A549 (cell line): ENCODE results near the gene AGAP3. TPM values are rescaled to one million over a fixed set of nuclear protein-coding genes. Genes with fewer than 3 reads are reported as not detected.

ENCODE experiments used
- ATAC-seq, 2 experiments: fragments of 200-7000 bp in 1 of 2; fragments of >200 bp in 1 of 2; cut with Nextera tagmentation in 1 of 2; cut with Tn5 transposase in 1 of 2; 3 replicates each; pipeline versions ENCODE4 v1.8.0 to v1.9.1; 2018 to 2020; ENCODE audit warnings: mild to moderate bottlenecking in 1 of 2, moderate library complexity in 1 of 2
- CTCF ChIA-PET: fragments of 300-600 bp; sonication (Branson Sonifier 250); formaldehyde crosslinking; extraction: SDS; loops from one replicate; lab custom pipeline; 2021; ENCODE audit warnings: antibody characterized with exemption, inconsistent platforms; lab: Yijun Ruan, JAX
- POLR2A ChIA-PET: fragments of 350-600 bp; formaldehyde crosslinking; extraction: SDS; loops from one replicate; lab custom pipeline; 2021; ENCODE audit warnings: antibody characterized with exemption, inconsistent platforms; lab: Yijun Ruan, JAX
- DNase-seq, 2 experiments: peaks; one replicate each; pipeline versions ENCODE4 v3.0.0 to v3.0.0-alpha.2; 2011 to 2016; ENCODE audit warnings: low read depth in 1 of 2, low spot score in 1 of 2
- FAIRE-seq: peaks from 2 replicates; lab custom pipeline; 2011; peaks lifted over from hg19 to GRCh38; lab: Jason Lieb, UNC
- H3K27ac ChIP-seq, 2 experiments: fragments of >200 bp; sonication (Bioruptor Twin); formaldehyde crosslinking; 3 replicates each; pipeline ENCODE4 v1.5.1; 2016 to 2017
- H3K4me1 ChIP-seq: fragments of >200 bp; sonication (Bioruptor Twin); formaldehyde crosslinking; 3 replicates; pipeline ENCODE4 v1.6.1; 2016
- H3K4me2 ChIP-seq: fragments of >200 bp; sonication (Bioruptor Twin); formaldehyde crosslinking; 3 replicates; pipeline ENCODE4 v1.6.1; 2016
- H3K4me3 ChIP-seq: fragments of >200 bp; sonication (Bioruptor Twin); formaldehyde crosslinking; 3 replicates; pipeline ENCODE4 v1.5.1; 2016
- H3K9me3 ChIP-seq: fragments of >200 bp; sonication (Bioruptor Twin); formaldehyde crosslinking; 3 replicates; pipeline ENCODE4 v1.6.1; 2016
- BHLHE40 ChIP-seq: IDR thresholded peaks from 2 replicates; pipeline ENCODE4 v1.6.1; 2012; ENCODE audit warnings: low read depth, low read length, inconsistent platforms
- CBX8 ChIP-seq: fragments of 200-600 bp; sonication (generic); IDR thresholded peaks from 2 replicates; pipeline ENCODE4 v1.6.1; 2016
- EHF ChIP-seq: fragments of 250-450 bp; sonication (Bioruptor Pico); IDR thresholded peaks from 2 replicates; pipeline ENCODE4 v1.5.0; 2020; ENCODE audit warnings: mild to moderate bottlenecking
- EP300 ChIP-seq, 2 experiments: fragments of >200 bp; sonication (Bioruptor Twin); formaldehyde crosslinking; IDR thresholded peaks; 2 replicates in 1 of 2; 3 replicates in 1 of 2; pipeline ENCODE4 v1.6.1; 2016 to 2017
- FOXS1 ChIP-seq: fragments of 250-450 bp; sonication (Bioruptor Pico); IDR thresholded peaks from 2 replicates; pipeline ENCODE4 v1.5.0; 2020; ENCODE audit warnings: mild to moderate bottlenecking, moderate library complexity
- GATA3 ChIP-seq: IDR thresholded peaks from 2 replicates; pipeline ENCODE4 v1.6.1; 2012; ENCODE audit warnings: borderline replicate concordance
- HDAC2 ChIP-seq: fragments of 200-600 bp; sonication (generic); IDR thresholded peaks from 2 replicates; pipeline ENCODE4 v1.6.1; 2016
- HEYL ChIP-seq: fragments of 250-450 bp; sonication (Bioruptor Pico); IDR thresholded peaks from 2 replicates; pipeline ENCODE4 v1.8.0; 2021; ENCODE audit warnings: mild to moderate bottlenecking, moderate library complexity
- HOXB13 ChIP-seq: fragments of 250-450 bp; sonication (Bioruptor Pico); IDR thresholded peaks from 2 replicates; pipeline ENCODE4 v1.5.0; 2020; ENCODE audit warnings: low read depth, mild to moderate bottlenecking, moderate library complexity
- HOXB5 ChIP-seq: fragments of 250-450 bp; sonication (Bioruptor Pico); IDR thresholded peaks from 2 replicates; pipeline ENCODE4 v1.5.0; 2020; ENCODE audit warnings: mild to moderate bottlenecking, moderate library complexity
- KDM1A ChIP-seq: fragments of 200-600 bp; sonication (generic); IDR thresholded peaks from 2 replicates; pipeline ENCODE4 v1.6.1; 2016; ENCODE audit warnings: low read depth, mild to moderate bottlenecking
- POLR2A ChIP-seq: IDR thresholded peaks from 2 replicates; pipeline ENCODE4 v1.6.1; 2012; ENCODE audit warnings: mild to moderate bottlenecking, low read length
- POLR2AphosphoS2 ChIP-seq: conservative IDR thresholded peaks from 2 replicates; pipeline ENCODE4 v1.6.1; 2012; ENCODE audit warnings: low read length, improper control_type of control experiment, inconsistent platforms
- RNF2 ChIP-seq: fragments of 200-600 bp; sonication (generic); IDR thresholded peaks from 2 replicates; pipeline ENCODE4 v1.6.1; 2016; ENCODE audit warnings: low read depth, mild to moderate bottlenecking, antibody characterized with exemption, moderate library complexity, borderline replicate concordance
- SREBF2 ChIP-seq: fragments of 450-650 bp; IDR thresholded peaks from 2 replicates; pipeline ENCODE4 v1.6.1; 2014; ENCODE audit warnings: mild to moderate bottlenecking, moderate library complexity
- ZNF302 ChIP-seq: fragments of 250-450 bp; sonication (Bioruptor Pico); IDR thresholded peaks from 2 replicates; pipeline ENCODE4 v1.9.0; 2021; ENCODE audit warnings: inconsistent platforms, mild to moderate bottlenecking, moderate library complexity
- WGBS: methylation state at CpG from one replicate; pipeline ENCODE4 v1.1.6; 2017; ENCODE audit errors: missing lambda C conversion rate; 5-methylcytosine and 5-hydroxymethylcytosine counted together
- polyA plus RNA-seq, 4 experiments: library from polyadenylated mRNA; depleted of rRNA in 3 of 4; stranded (reverse); fragments of >200 nt; fragmentation: RNase III in 1 of 4; extraction: RNeasy Plus Mini Kit Qiagen cat#74134 plus additional on column Dnase treatment in 1 of 4; gene quantifications; 2 replicates in 3 of 4; 3 replicates in 1 of 4; pipeline ENCODE4 v1.2.3, GENCODE V29; 2011 to 2017
- TF ChIP-seq, protein P1 (sequence below): fragments of >200 bp; sonication (Bioruptor Twin); formaldehyde crosslinking; IDR thresholded peaks from 3 replicates; pipeline ENCODE4 v1.6.1; 2016
- TF ChIP-seq, protein P2 (sequence below): fragments of 250-450 bp; sonication (Bioruptor Pico); IDR thresholded peaks from 2 replicates; pipeline ENCODE4 v1.5.0; 2021; ENCODE audit warnings: mild to moderate bottlenecking, moderate library complexity, borderline replicate concordance
- TF ChIP-seq, protein P3 (sequence below): fragments of >200 bp; sonication (Bioruptor Twin); formaldehyde crosslinking; IDR thresholded peaks from 2 replicates; pipeline ENCODE4 v1.6.1; 2016
- TF ChIP-seq, protein P4 (sequence below): fragments of 450-650 bp; IDR thresholded peaks from 2 replicates; pipeline ENCODE4 v1.6.1; 2014; ENCODE audit warnings: antibody characterized with exemption
- TF ChIP-seq, protein P5 (sequence below): fragments of 150-350 bp; IDR thresholded peaks from 2 replicates; pipeline ENCODE4 v1.6.1; 2014; ENCODE audit warnings: low read depth, mild to moderate bottlenecking, low read length

AGAP3 gene
- polyA plus RNA-seq, 2 of the 4 experiments (the other 2 are of a cell fraction) = 33.8 to 45.9 TPM

DNA sequence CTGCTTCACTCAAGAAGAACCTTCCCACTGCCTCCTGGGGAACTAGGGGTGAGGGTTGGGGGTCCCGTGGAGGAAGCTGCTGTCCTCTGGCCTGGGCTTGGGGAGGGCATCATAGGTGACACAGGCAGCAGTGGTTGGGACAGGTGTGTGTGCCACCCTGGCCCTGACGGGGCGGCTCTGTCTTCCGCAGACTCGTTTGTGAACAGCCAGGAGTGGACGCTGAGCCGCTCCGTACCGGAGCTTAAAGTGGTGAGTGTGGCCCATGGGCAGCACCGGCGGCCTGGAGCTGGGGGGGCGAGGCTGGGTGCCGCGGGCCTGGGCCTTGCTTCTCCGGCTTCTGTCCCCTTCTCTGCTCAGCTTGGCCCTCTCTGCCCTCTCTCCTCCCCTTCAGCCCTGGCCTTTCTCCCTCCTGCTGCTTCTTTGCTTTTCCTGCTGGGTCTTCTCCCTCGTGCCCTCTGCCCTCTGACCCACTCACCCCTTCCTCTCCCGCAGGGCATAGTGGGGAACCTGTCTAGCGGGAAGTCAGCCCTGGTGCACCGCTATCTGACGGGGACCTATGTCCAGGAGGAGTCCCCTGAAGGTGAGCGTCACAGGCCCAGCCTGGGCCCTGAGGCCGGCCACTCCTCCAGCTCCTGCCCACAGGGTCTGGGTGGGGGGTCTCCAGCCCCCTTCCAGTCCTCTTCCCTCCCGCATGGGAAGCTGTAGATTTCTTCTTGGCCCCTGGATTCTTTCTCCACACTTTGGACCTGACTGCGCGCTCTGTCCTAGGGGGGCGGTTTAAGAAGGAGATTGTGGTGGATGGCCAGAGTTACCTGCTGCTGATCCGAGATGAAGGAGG lies 30.5 kb downstream of the AGAP3 start:
- H3K4me2 ChIP-seq = no peak overlapping the region
- ATAC-seq (no peak), FAIRE-seq (no peak), DNase-seq (no peak)
- ChIA-PET CTCF (interaction anchor here (0.9 to 1.8 kb wide), 9 partner anchors 9 to 218 kb away, joined by 3 to 6 read pairs (median 4); partner anchors contain the start of gene GBX1), POLR2A (interaction anchor here (0.6 kb wide), 1 partner anchor 69 kb away, joined by 3 read pairs; no protein-coding TSS in a partner anchor)
- TF ChIP-seq, protein P1, sequence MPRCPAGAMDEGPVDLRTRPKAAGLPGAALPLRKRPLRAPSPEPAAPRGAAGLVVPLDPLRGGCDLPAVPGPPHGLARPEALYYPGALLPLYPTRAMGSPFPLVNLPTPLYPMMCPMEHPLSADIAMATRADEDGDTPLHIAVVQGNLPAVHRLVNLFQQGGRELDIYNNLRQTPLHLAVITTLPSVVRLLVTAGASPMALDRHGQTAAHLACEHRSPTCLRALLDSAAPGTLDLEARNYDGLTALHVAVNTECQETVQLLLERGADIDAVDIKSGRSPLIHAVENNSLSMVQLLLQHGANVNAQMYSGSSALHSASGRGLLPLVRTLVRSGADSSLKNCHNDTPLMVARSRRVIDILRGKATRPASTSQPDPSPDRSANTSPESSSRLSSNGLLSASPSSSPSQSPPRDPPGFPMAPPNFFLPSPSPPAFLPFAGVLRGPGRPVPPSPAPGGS = no peak
- TF ChIP-seq, protein P2, sequence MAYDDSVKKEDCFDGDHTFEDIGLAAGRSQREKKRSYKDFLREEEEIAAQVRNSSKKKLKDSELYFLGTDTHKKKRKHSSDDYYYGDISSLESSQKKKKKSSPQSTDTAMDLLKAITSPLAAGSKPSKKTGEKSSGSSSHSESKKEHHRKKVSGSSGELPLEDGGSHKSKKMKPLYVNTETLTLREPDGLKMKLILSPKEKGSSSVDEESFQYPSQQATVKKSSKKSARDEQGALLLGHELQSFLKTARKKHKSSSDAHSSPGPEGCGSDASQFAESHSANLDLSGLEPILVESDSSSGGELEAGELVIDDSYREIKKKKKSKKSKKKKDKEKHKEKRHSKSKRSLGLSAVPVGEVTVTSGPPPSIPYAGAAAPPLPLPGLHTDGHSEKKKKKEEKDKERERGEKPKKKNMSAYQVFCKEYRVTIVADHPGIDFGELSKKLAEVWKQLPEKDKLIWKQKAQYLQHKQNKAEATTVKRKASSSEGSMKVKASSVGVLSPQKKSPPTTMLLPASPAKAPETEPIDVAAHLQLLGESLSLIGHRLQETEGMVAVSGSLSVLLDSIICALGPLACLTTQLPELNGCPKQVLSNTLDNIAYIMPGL (CRISPR knock-in tag) = no peak
- no peak for TF ChIP-seq ZNF302 (CRISPR knock-in tag)
- peaks cover 32% of the 10 kb centered on the region for H3K4me1 ChIP-seq
- no peaks in the 10 kb centered on the region for H3K9me3 ChIP-seq
- peak overlapping the region in 1 of 2 experiments; percentile 73; a peak in 2 of 6 replicates for H3K27ac ChIP-seq
- H3K4me3 ChIP-seq = no peak overlapping the region
- 90% methylated on average over 27 of the region's 27 CpGs for WGBS

DNA sequence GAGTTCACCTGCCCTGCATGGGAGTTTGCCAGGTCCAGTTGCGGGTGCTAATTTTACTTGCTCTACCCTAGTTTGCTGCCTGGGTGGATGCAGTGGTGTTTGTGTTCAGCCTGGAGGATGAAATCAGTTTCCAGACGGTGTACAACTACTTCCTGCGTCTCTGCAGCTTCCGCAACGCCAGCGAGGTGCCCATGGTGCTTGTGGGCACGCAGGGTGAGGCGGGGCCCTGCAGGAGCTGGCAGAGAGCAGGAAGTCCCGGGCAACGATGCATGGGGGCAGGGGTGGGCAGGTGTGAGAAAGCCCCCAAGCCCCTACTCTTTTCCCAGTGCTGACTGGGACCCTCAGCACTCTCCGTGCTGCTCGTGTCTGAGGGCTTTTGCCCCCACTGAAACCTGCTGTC lies 31.3 kb downstream of the AGAP3 start:
- POLR2A ChIA-PET = interaction anchor here (0.6 kb wide), 1 partner anchor 70 kb away, joined by 3 read pairs; no protein-coding TSS in a partner anchor
- DNase-seq (no peak), FAIRE-seq (no peak), ATAC-seq (no peak)
- Histone ChIP-seq H3K27ac (no peak overlapping the region), H3K9me3 (no peaks in the 10 kb centered on the region), H3K4me3 (no peak overlapping the region), H3K4me1 (peaks cover 30% of the 10 kb centered on the region), H3K4me2 (no peak overlapping the region)
- TF ChIP-seq HDAC2 (no peak), HOXB13 (CRISPR knock-in tag) (no peak), FOXS1 (CRISPR knock-in tag) (no peak), EP300 (IDR thresholded peaks at IDR 0.05) (no peak)
- TF ChIP-seq, protein P3, sequence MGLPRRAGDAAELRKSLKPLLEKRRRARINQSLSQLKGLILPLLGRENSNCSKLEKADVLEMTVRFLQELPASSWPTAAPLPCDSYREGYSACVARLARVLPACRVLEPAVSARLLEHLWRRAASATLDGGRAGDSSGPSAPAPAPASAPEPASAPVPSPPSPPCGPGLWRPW = no peak
- WGBS = 80% methylated on average over 11 of the region's 12 CpGs
- CTCF ChIA-PET = interaction anchor here (0.9 to 1.7 kb wide), 6 partner anchors 10 to 219 kb away, joined by 3 to 5 read pairs (median 4); no protein-coding TSS in a partner anchor

DNA sequence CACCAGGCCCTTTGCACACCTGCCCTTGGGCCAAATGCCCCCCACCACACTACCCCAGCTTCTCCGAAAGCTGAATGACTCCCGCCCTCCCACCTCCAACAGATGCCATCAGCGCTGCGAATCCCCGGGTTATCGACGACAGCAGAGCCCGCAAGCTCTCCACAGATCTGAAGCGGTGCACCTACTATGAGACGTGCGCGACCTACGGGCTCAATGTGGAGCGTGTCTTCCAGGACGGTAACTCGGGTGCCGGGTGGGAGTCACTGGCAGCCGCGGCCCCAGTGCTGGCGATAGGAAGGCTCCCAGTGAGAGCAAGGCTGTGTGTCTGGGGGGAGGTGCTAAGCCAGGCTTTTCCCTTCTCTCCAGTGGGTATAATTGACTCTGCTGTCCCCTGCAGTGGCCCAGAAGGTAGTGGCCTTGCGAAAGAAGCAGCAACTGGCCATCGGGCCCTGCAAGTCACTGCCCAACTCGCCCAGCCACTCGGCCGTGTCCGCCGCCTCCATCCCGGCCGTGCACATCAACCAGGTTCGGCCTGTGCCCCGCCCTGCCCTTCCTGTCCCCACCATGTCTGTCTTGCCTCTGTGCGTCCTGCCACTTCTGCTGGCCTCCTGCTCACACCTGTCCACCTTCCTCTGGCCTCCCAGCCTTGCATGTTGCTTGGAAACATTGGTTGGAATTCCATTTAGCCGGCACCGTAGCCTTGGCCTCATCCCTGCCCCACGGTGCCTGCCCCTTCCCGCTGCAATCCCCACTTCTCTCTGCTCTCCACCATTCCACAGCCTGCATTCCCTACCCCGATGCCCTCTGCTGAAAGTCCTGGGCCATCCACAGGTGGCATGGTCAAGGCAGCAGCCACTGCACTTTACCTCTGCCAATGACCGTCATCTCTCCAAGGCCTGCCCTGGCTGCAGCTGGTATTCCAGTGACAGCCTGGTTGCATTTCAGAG lies 32.1 kb downstream of the AGAP3 start:
- TF ChIP-seq EP300 (IDR thresholded peaks at IDR 0.05) = no peak
- TF ChIP-seq RNF2 = no peak
- Histone ChIP-seq H3K9me3 (no peaks in the 10 kb centered on the region), H3K27ac (no peak overlapping the region), H3K4me1 (peaks cover 22% of the 10 kb centered on the region), H3K4me2 (no peak overlapping the region), H3K4me3 (no peak overlapping the region)
- ChIA-PET POLR2A (no interaction called here), CTCF (interaction anchor here (0.9 to 2.8 kb wide), 8 partner anchors 11 to 220 kb away, joined by 3 to 15 read pairs (median 4); no protein-coding TSS in a partner anchor)
- no peak for ATAC-seq
- FAIRE-seq = no peak
- WGBS = 95% methylated on average over 35 of the region's 38 CpGs
- no peak for DNase-seq

DNA sequence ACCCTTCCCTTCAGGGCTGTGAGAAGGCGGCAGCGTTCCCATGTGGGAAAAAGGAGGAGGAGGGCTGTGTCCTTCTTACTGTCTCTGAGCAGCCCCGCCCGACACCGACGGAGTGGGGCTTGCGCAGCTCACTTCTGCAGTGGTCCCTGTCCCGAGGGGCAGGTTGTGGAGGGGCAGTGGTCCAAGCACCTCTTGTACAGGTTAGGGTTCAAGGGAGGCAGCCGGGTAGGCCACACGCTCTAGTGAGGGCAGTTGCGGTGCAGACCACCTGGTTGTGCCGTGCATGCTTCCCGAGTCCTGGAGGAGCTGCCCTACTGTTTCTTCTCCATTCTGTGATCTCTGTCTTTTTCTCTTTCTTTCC lies 32.8 kb downstream of the AGAP3 start:
- CTCF ChIA-PET = interaction anchor here (0.9 to 2.8 kb wide), 7 partner anchors 8 to 79 kb away, joined by 3 to 23 read pairs (median 5); no protein-coding TSS in a partner anchor
- FAIRE-seq = no peak
- TF ChIP-seq, protein P4, sequence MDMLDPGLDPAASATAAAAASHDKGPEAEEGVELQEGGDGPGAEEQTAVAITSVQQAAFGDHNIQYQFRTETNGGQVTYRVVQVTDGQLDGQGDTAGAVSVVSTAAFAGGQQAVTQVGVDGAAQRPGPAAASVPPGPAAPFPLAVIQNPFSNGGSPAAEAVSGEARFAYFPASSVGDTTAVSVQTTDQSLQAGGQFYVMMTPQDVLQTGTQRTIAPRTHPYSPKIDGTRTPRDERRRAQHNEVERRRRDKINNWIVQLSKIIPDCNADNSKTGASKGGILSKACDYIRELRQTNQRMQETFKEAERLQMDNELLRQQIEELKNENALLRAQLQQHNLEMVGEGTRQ = no peak
- TF ChIP-seq GATA3 (no peak), HDAC2 (no peak), POLR2AphosphoS2 (no peak), EHF (CRISPR knock-in tag) (no peak), ZNF302 (CRISPR knock-in tag) (no peak), CBX8 (no peak), SREBF2 (no peak), POLR2A (no peak), BHLHE40 (no peak), HEYL (CRISPR knock-in tag) (no peak), KDM1A (no peak), FOXS1 (CRISPR knock-in tag) (no peak), HOXB5 (CRISPR knock-in tag) (no peak)
- TF ChIP-seq, protein P5, sequence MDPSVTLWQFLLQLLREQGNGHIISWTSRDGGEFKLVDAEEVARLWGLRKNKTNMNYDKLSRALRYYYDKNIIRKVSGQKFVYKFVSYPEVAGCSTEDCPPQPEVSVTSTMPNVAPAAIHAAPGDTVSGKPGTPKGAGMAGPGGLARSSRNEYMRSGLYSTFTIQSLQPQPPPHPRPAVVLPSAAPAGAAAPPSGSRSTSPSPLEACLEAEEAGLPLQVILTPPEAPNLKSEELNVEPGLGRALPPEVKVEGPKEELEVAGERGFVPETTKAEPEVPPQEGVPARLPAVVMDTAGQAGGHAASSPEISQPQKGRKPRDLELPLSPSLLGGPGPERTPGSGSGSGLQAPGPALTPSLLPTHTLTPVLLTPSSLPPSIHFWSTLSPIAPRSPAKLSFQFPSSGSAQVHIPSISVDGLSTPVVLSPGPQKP = no peak

More for the DNA sequence above, 32.8 kb downstream of the AGAP3 start:
- H3K9me3 ChIP-seq = no peaks in the 10 kb centered on the region
- ATAC-seq (no peak), DNase-seq (no peak)
- no peak overlapping the region for H3K27ac ChIP-seq
- 84% methylated on average over 13 of the region's 13 CpGs for WGBS
- no peak overlapping the region for H3K4me2 ChIP-seq
- POLR2A ChIA-PET = no interaction called here
- H3K4me3 ChIP-seq = no peak overlapping the region
- peaks cover 15% of the 10 kb centered on the region for H3K4me1 ChIP-seq
